Activated CD8-positive, alpha-beta T cell treated with anti-CD3 and anti-CD28 coated beads, Interleukin-2, amount 10 ng/mL, durations not matched to agents 7 days and 5 days (primary cell): Measurements from ENCODE around the gene THRB. TPM values are rescaled to one million over a fixed set of nuclear protein-coding genes. Genes with fewer than 3 reads are reported as not detected.

Experiments
- ATAC-seq: fragments of 150-1000 bp; cut with Tn5 transposase; one replicate; pipeline ENCODE4 v1.10.0; 2021; ENCODE audit warnings: moderate library complexity
- CTCF ChIA-PET: fragments of 350-600 bp; sonication (Branson Sonifier 250); formaldehyde crosslinking; loops from one replicate; lab custom pipeline; 2021; ENCODE audit warnings: antibody characterized with exemption; lab: Charles Lee
- POLR2A ChIA-PET: fragments of 350-600 bp; sonication (Branson Sonifier 250); formaldehyde crosslinking; loops from one replicate; lab custom pipeline; 2021; ENCODE audit warnings: antibody characterized with exemption; lab: Charles Lee
- DNase-seq: peaks from one replicate; pipeline ENCODE4 v3.0.0-alpha.2; 2020
- H3K27ac Mint-ChIP-seq: one replicate; pipeline ENCODE4 v1.8.0; 2021; ENCODE audit warnings: mild to moderate bottlenecking, mixed read lengths
- H3K27me3 Mint-ChIP-seq: one replicate; pipeline ENCODE4 v1.8.0; 2021; ENCODE audit warnings: low read depth, mixed read lengths
- H3K36me3 Mint-ChIP-seq: one replicate; pipeline ENCODE4 v1.8.0; 2021; ENCODE audit warnings: low read depth, mixed read lengths
- H3K4me1 Mint-ChIP-seq: one replicate; pipeline ENCODE4 v1.8.0; 2021; ENCODE audit warnings: low read depth, mixed read lengths
- H3K4me3 Mint-ChIP-seq: one replicate; pipeline ENCODE4 v1.8.0; 2021; ENCODE audit warnings: mild to moderate bottlenecking, mixed read lengths
- H3K9me3 Mint-ChIP-seq: one replicate; pipeline ENCODE4 v1.8.0; 2022; ENCODE audit warnings: mixed read lengths; ENCODE audit not compliant: insufficient read depth
- microRNA-seq: library from miRNA; unstranded; fragments of <30 nt; microRNA quantifications from one replicate; pipeline ENCODE4 v1.2.0, GENCODE V29; 2022
- total RNA-seq, 2 experiments: library from RNA; stranded (reverse); gene quantifications; one replicate each; pipeline ENCODE4 v1.2.3, GENCODE V29; 2021

The THRB gene
- total RNA-seq, 2 experiments from 2014 or later, result not detected

DNA sequence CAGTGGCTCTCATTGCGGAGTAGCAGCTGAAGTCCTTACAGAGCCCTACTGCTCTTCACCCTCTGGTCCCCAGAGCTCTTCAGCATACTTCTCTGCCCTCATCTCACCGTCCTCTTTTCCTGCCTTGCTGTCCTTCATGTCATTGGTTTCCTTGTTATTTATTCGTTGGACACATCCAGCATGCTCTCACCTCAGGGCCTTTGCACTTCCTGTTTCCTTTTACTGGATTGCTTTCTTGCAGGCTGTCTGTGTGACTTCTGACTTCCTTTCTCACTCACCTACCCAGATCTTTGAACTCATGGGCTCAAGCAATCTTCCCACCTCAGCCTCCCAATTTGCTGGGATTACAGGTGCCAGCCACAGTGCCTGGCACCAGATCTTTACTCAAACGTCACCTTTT is 422.5 kb downstream of the THRB start:
- H3K27ac Mint-ChIP-seq, result no peak overlapping the region
- H3K36me3 Mint-ChIP-seq, result no peaks in the 10 kb centered on the region
- H3K27me3 Mint-ChIP-seq, result no peaks in the 10 kb centered on the region
- POLR2A ChIA-PET, result no interaction called here
- DNase-seq (no peak), ATAC-seq (no peak)
- H3K4me1 Mint-ChIP-seq, result no peaks in the 10 kb centered on the region
- no peaks in the 10 kb centered on the region for H3K9me3 Mint-ChIP-seq
- no peak overlapping the region for H3K4me3 Mint-ChIP-seq
- CTCF ChIA-PET, result no interaction called here

DNA sequence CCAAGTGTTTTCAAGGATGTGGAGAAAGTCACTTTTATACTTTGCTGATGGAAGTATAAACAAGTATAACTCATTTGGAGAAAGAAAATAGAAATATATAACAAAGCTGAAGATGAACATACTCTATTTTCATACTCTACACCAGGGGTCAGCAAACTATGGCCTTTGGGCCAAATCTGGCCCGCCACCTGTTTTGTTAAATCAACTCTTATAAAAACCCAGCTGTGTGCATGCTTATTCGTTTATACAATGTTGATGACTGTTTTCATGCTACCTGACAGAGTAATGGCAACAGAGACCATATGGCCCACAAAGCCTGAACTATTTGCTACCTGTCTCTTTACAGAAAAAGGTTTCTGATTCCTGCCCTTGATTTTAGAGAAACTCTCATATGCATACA is 425.6 kb downstream of the THRB start:
- DNase-seq (no peak), ATAC-seq (no peak)
- no peaks in the 10 kb centered on the region for H3K4me1 Mint-ChIP-seq
- no peaks in the 10 kb centered on the region for H3K36me3 Mint-ChIP-seq
- no peak overlapping the region for H3K4me3 Mint-ChIP-seq
- ChIA-PET CTCF (no interaction called here), POLR2A (no interaction called here)
- H3K27ac Mint-ChIP-seq, result no peak overlapping the region
- H3K9me3 Mint-ChIP-seq, result no peaks in the 10 kb centered on the region
- H3K27me3 Mint-ChIP-seq, result no peaks in the 10 kb centered on the region

DNA sequence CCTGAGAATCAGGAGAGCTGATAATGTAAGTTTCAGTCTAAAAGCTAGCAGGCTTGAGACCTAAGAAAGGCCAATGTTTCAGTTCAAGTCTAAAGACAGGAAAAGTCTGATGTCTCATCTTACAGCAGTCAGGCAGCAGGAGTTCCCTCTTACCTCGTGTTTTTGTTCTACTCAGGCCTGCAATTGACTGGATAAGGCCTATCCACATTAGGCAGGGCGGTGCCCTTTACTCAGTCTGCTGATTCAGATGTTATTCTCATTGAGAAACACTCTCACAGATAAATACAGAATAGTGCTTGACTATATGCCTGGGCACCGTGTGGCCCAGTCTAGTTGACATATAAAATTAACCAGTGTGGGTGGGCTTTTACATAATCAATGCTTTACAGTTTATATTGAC is 427.2 kb downstream of the THRB start:
- Mint-ChIP-seq H3K4me1 (no peaks in the 10 kb centered on the region), H3K36me3 (no peaks in the 10 kb centered on the region), H3K27ac (no peak overlapping the region), H3K9me3 (no peaks in the 10 kb centered on the region), H3K4me3 (no peak overlapping the region), H3K27me3 (no peaks in the 10 kb centered on the region)
- ChIA-PET POLR2A (no interaction called here), CTCF (no interaction called here)
- DNase-seq (no peak), ATAC-seq (no peak)

Small RNA genes lying within 50 kb of the gene (microRNA-seq; reads per million reads assigned to microRNA genes)
- not detected for gene MIR4792
